Ramos (cell line): ENCODE results near the gene EPGN.
"Not testable (repeated sequence)": the region's sequence is repeated elsewhere in the genome, so short reads cannot be mapped to it uniquely, and the experiment has no call there.

Experiments
- in situ Hi-C: fragments of 300-500 bp; cut with MboI; formaldehyde crosslinking; loops from one replicate; pipeline ENCODE4 v1.14.3; 2022; ENCODE audit warnings: low sequenced_read_pairs; ENCODE audit not compliant: unreplicated experiment

EPGN gene

GRCh38 chr4:74335341-74336021 lies 27.2 kb downstream of the EPGN start:
- in situ Hi-C loops: no loop called here

DNA sequence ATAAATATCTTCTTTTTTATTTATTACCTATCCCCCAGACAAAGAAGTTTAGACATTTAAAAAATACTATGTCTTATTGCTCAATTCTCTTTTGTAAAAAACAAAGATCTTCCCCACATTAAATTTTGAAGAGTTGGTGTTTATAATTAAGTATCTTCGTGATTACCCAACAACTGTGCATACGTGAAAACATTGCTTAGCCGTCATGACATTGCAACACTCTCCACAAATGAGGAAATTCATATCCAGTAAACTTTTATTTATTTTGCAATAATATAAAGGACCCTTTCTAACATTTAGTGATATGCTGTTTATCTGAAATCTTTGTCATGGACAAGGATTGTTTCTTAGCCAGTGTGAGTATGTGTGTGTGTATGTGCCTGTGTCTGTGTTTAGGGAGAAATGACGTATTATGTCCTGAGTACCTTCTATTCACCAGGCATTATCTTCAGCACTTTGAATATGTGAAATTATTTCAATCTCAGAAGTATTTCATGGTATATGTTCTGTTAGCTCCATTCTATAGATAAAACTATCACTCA lies 30.6 kb downstream of the EPGN start:
- in situ Hi-C loops: no loop called here

DNA sequence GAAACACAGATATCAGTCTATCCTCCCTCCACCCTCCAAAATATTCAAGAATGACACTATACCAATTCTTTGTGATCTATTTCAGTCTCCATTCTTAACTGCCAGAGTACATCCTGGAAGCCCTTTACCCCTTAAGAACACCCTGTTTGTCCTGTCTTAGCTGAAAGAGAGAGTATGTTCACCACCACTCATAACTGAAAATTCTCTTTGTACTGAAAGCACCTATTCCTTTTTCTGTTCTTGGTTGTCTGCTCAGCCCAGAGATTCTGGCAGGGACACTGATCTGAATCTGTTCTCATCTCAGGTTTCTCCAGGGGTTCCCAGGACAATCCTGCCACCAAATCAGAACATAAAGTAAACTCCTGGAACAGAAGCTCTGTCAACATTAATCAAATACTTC lies 31.2 kb downstream of the EPGN start:
- in situ Hi-C loops: no loop called here

GRCh38 chr4:74340421-74340820 lies 32.2 kb downstream of the EPGN start:
- in situ Hi-C loops: not testable (repeated sequence)

GRCh38 chr4:74344031-74344430 lies 35.8 kb downstream of the EPGN start:
- in situ Hi-C loops: no loop called here

DNA sequence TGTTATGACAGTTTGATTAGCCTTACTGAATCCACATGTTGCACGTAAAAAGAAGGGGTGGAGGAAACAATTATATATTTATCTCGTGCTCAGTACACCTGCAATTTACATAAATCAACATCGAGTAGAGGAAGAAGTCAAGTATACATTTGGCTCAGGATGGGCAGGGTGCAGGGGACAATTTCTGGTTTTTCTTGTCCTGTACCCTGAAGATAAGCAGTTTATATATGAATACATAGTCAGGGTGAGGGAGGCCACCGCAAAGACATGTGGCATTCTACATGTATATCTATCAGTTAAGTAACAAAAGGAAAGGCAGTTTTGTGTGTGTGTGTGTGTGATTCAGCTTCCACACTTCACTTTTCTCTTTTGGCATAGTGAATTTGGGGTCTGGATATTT lies 45.6 kb downstream of the EPGN start:
- in situ Hi-C loops: no loop called here

DNA sequence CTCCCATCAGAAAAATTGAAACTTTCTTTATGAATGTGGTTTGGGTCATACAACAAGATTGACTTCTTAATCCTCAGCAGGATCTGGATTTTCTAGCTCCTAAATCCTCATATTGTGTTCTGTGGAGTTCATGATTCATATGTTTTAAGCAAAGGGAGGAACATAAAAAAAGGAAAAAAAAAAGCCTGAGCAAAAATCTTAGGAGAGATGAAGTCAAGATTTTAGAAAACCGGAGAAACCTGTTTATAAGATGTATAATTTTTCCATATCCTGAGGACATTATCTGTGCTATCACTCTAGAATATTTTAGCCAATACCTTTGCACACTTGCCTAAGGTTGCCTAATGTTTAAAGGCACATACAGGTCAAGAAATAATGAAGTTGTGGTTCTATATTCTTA lies 49.7 kb downstream of the EPGN start:
- in situ Hi-C loops: no loop called here

GRCh38 chr4:74361671-74362070 lies 53.4 kb downstream of the EPGN start:
- in situ Hi-C loops: no loop called here

GRCh38 chr4:74362347-74362746 lies 54.1 kb downstream of the EPGN start:
- in situ Hi-C loops: no loop called here

DNA sequence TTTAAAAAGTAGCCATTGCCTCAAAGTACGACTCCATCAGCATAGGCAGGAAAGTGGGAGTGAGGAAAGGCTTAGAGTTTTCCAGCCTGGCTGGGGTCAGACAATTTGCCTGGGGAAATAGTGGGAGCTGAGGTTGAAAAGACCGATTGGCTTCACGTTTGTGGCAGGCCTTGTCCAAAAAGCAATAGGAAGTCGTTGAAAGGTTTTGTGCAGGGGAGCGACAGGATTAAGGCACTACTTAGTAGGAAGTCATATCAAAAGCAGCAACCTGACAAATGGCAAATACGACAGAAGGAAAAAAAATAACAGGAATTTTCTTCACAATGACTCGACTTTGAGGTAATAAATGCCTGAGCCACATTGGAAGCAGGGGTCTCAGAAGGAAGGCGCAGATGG lies 56.0 kb downstream of the EPGN start:
- in situ Hi-C loops: no loop called here

- in situ Hi-C loops: no loop called here
These were observed 56.6 kb downstream of the EPGN start, which contains the start of gene EREG for GRCh38 chr4:74364652-74365491. Gene EREG (plus strand): TSS chr4:74365145. CDS start chr4:74365309, 164 bp downstream.

DNA sequence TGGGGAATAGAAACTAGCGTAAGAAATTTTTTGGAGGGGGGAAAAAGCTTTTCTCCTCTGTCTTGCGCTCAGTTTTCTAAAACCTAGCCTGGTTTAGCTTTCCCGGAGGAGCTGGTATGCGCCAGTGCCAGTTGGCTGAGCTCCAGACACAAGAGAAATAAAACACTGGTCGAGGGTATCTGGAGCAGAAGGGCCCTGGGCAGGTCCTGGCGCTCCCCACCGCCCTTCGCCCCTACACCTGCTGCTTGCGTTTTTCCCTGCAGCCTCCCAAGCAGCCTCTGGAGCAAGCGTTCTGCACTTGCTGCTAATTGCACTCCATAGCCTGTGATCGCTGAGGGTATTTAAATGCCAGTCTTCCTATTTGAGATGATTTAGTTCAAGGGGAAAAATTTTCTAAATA lies 57.5 kb downstream of the EPGN start:
- in situ Hi-C loops: no loop called here
